Liver (tissue), 9 donors: ENCODE data around the gene VAT1. TPM values are rescaled to one million over a fixed set of nuclear protein-coding genes. Genes with fewer than 3 reads are reported as not detected.

Source experiments
- DNase-seq: peaks from one replicate; pipeline ENCODE4 v3.0.0-alpha.2; 2017; ENCODE audit warnings: low spot score
- H3K27ac ChIP-seq, 2 donors: one replicate each; pipeline ENCODE4 v1.7.0; 2013; ENCODE audit warnings: inconsistent platforms in 2 of 2, low read length in 2 of 2, control low read depth in 1 of 2, low read depth in 1 of 2, mild to moderate bottlenecking in 1 of 2
- H3K27me3 ChIP-seq, 4 donors: one replicate each; pipeline versions ENCODE4 v1.6.1 to v1.7.0; 2013; ENCODE audit warnings: low read length in 3 of 4, inconsistent platforms in 1 of 4, mild to moderate bottlenecking in 1 of 4, moderate library complexity in 1 of 4; ENCODE audit not compliant: control insufficient read depth in 4 of 4, insufficient read depth in 4 of 4
- H3K36me3 ChIP-seq, 4 donors: one replicate each; pipeline versions ENCODE4 v1.6.1 to v1.7.0; 2013; ENCODE audit warnings: low read length in 3 of 4, mild to moderate bottlenecking in 3 of 4, low read depth in 1 of 4, moderate library complexity in 1 of 4; ENCODE audit not compliant: control insufficient read depth in 4 of 4, insufficient read depth in 3 of 4
- H3K4me1 ChIP-seq, 4 donors: one replicate each; pipeline versions ENCODE4 v1.6.1 to v1.7.0; 2013; ENCODE audit warnings: low read length in 3 of 4, mild to moderate bottlenecking in 3 of 4, moderate library complexity in 1 of 4; ENCODE audit not compliant: control insufficient read depth in 4 of 4, insufficient read depth in 4 of 4
- H3K4me3 ChIP-seq, 3 donors: one replicate each; pipeline versions ENCODE4 v1.6.1 to v1.7.0; 2013; ENCODE audit warnings: low read length in 3 of 3, control low read depth in 1 of 3, low read depth in 1 of 3, mild to moderate bottlenecking in 1 of 3
- H3K9ac ChIP-seq, 2 donors: one replicate each; pipeline ENCODE4 v1.7.0; 2013; ENCODE audit warnings: low read length in 2 of 2, mild to moderate bottlenecking in 2 of 2, moderate library complexity in 2 of 2, control low read depth in 1 of 2, low read depth in 1 of 2
- H3K9me3 ChIP-seq, 4 donors: one replicate each; pipeline versions ENCODE4 v1.6.1 to v1.7.0; 2013; ENCODE audit warnings: low read length in 3 of 4; ENCODE audit not compliant: control insufficient read depth in 4 of 4
- ATF3 ChIP-seq: IDR thresholded peaks from 2 replicates; pipeline ENCODE4 v1.6.1; 2016; ENCODE audit warnings: antibody characterized with exemption
- CTCF ChIP-seq: fragments of 150-350 bp; IDR thresholded peaks from 2 replicates; pipeline ENCODE4 v1.5.1; 2017; ENCODE audit warnings: improper control_type of control experiment, low read depth, low read length; ENCODE audit not compliant: missing input control
- EGR1 ChIP-seq, 2 donors: IDR thresholded peaks; 2 replicates each; pipeline ENCODE4 v1.6.1; 2016 to 2018; ENCODE audit warnings: antibody characterized with exemption in 2 of 2, low read depth in 2 of 2
- FOXA1 ChIP-seq: IDR thresholded peaks from 2 replicates; pipeline ENCODE4 v1.6.1; 2016; ENCODE audit warnings: antibody characterized with exemption
- FOXA2 ChIP-seq: IDR thresholded peaks from 2 replicates; pipeline ENCODE4 v1.6.1; 2016; ENCODE audit warnings: antibody characterized with exemption
- GABPA ChIP-seq, 2 donors: IDR thresholded peaks in 1 of 2; conservative IDR thresholded peaks in 1 of 2; 2 replicates each; pipeline ENCODE4 v1.6.1; 2016; ENCODE audit warnings: antibody characterized with exemption in 2 of 2, mild to moderate bottlenecking in 1 of 2, moderate library complexity in 1 of 2
- HNF4A ChIP-seq, 2 donors: conservative IDR thresholded peaks; 2 replicates each; pipeline ENCODE4 v1.6.1; 2016; ENCODE audit warnings: antibody characterized with exemption in 2 of 2, mild to moderate bottlenecking in 2 of 2
- HNF4G ChIP-seq: IDR thresholded peaks from 2 replicates; pipeline ENCODE4 v1.6.1; 2016; ENCODE audit warnings: antibody characterized with exemption
- JUND ChIP-seq, 2 donors: IDR thresholded peaks; 2 replicates each; pipeline ENCODE4 v1.6.1; 2016; ENCODE audit warnings: antibody characterized with exemption in 2 of 2
- NR2F2 ChIP-seq: IDR thresholded peaks from 2 replicates; pipeline ENCODE4 v1.6.1; 2016; ENCODE audit warnings: antibody characterized with exemption
- RAD21 ChIP-seq, 2 donors: IDR thresholded peaks; 2 replicates each; pipeline ENCODE4 v1.6.1; 2016; ENCODE audit warnings: antibody characterized with exemption in 2 of 2, mild to moderate bottlenecking in 2 of 2
- REST ChIP-seq: IDR thresholded peaks from 2 replicates; pipeline ENCODE4 v1.6.1; 2016; ENCODE audit warnings: antibody characterized with exemption, mild to moderate bottlenecking
- RXRA ChIP-seq, 2 donors: IDR thresholded peaks; 2 replicates each; pipeline ENCODE4 v1.6.1; 2017 to 2018; ENCODE audit warnings: antibody characterized with exemption in 2 of 2, mild to moderate bottlenecking in 1 of 2
- SP1 ChIP-seq: IDR thresholded peaks from 2 replicates; pipeline ENCODE4 v1.6.1; 2018; ENCODE audit warnings: antibody characterized with exemption, mild to moderate bottlenecking
- TAF1 ChIP-seq: conservative IDR thresholded peaks from 2 replicates; pipeline ENCODE4 v1.6.1; 2016; ENCODE audit warnings: antibody characterized with exemption, mild to moderate bottlenecking
- YY1 ChIP-seq: IDR thresholded peaks from 2 replicates; pipeline ENCODE4 v1.6.1; 2016; ENCODE audit warnings: antibody characterized with exemption, mild to moderate bottlenecking
- ZBTB33 ChIP-seq: IDR thresholded peaks from 2 replicates; pipeline ENCODE4 v1.6.1; 2016; ENCODE audit warnings: antibody characterized with exemption
- WGBS: extraction: QIAGEN DNeasy Blood & Tissue Kit; methylation state at CpG from one replicate; pipeline ENCODE4 v1.1.7; 2013; 5-methylcytosine and 5-hydroxymethylcytosine counted together
- polyA plus RNA-seq, 2 donors: library from polyadenylated mRNA; stranded (reverse) in 1 of 2; unstranded in 1 of 2; fragments of 200-250 nt in 1 of 2; fragments of >200 nt in 1 of 2; fragmentation: Nextera tagmentation in 1 of 2; extraction: Ambion mirVana in 1 of 2; gene quantifications; one replicate each; pipeline versions ENCODE4 v1.2.1 to v1.2.3, GENCODE V29; 2013 to 2015
- total RNA-seq, 2 donors: library from RNA; depleted of rRNA; stranded (reverse); fragments of >200 nt; gene quantifications; one replicate each; pipeline ENCODE4 v1.2.3, GENCODE V29; 2014
- TF ChIP-seq, protein P1 (sequence below): IDR thresholded peaks from 2 replicates; pipeline ENCODE4 v1.6.1; 2016; ENCODE audit warnings: antibody characterized with exemption
- donor health status: healthy.
- donor health status: healthy.
- donor health status: healthy.
- donor health status: healthy.
- donor health status: healthy.

Gene VAT1
- total and polyA plus RNA-seq, 4 donors: 16.3 to 38.8 (median 25.4) TPM

- H3K9ac ChIP-seq: no peak overlapping the region
- WGBS: 91% methylated on average over 6 of the region's 6 CpGs
- H3K4me1 ChIP-seq: no peaks in the 10 kb centered on the region
- H3K4me3 ChIP-seq: no peak overlapping the region
- DNase-seq: no peak
- TF ChIP-seq RAD21 (IDR thresholded peaks at IDR 0.05) (no peak), ATF3 (no peak), ZBTB33 (no peak), REST (no peak), GABPA (IDR thresholded peaks at IDR 0.05 in 1 of 2, conservative IDR thresholded peaks at IDR 0.05 in 1 of 2) (no peak), RXRA (IDR thresholded peaks at IDR 0.05) (no peak), HNF4A (conservative IDR thresholded peaks at IDR 0.05) (no peak), EGR1 (IDR thresholded peaks at IDR 0.05; ENCODE audit: low read depth in 2 of 2) (no peak), YY1 (no peak), TAF1 (no peak), FOXA2 (no peak), JUND (IDR thresholded peaks at IDR 0.05) (no peak), CTCF (no peak), HNF4G (no peak), SP1 (no peak), FOXA1 (no peak), NR2F2 (no peak)
- TF ChIP-seq, protein P1, sequence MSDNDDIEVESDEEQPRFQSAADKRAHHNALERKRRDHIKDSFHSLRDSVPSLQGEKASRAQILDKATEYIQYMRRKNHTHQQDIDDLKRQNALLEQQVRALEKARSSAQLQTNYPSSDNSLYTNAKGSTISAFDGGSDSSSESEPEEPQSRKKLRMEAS: no peak
- H3K27ac ChIP-seq: no peak overlapping the region
- H3K9me3 ChIP-seq: no peaks in the 10 kb centered on the region
- H3K36me3 ChIP-seq: peaks cover 24 to 50% (median 36%) of the 10 kb centered on the region in 4 donors
- no peaks in the 10 kb centered on the region for H3K27me3 ChIP-seq
Measured at GRCh38 chr17:42989726-42990652, 32.2 kb downstream of the VAT1 start.
